ENCODE data around the gene PITPNC1.

Gene PITPNC1

GRCh38 chr17:67519801-67520251, 142.7 kb downstream of the PITPNC1 start:
- peaks cover 23% of the 10 kb centered on the region for H3K4me1 ChIP-seq (ENCODE audit: control insufficient read depth, insufficient read depth, low read length)
- 48 to 49% methylated on average over 5 of the region's 5 CpGs for WGBS, 2 experiments
- H3K36me3 ChIP-seq (ENCODE audit: control insufficient read depth, insufficient read depth, low read length): no peaks in the 10 kb centered on the region
- no peaks in the 10 kb centered on the region for H3K9me3 ChIP-seq (ENCODE audit: control insufficient read depth, low read length)
- H3K4me3 ChIP-seq (ENCODE audit: insufficient read depth, low read depth, low read length): no peak overlapping the region
- H3K27me3 ChIP-seq (ENCODE audit: control insufficient read depth, insufficient read depth, low read length, poor library complexity, severe bottlenecking): no peaks in the 10 kb centered on the region
- H3K27ac ChIP-seq (ENCODE audit: insufficient read depth, low read depth, low read length, poor library complexity, severe bottlenecking): no peak overlapping the region

GRCh38 chr17:67520252-67520906, 143.3 kb downstream of the PITPNC1 start:
- Histone ChIP-seq H3K4me3 (ENCODE audit: insufficient read depth, low read depth, low read length) (no peak overlapping the region), H3K27me3 (ENCODE audit: control insufficient read depth, insufficient read depth, low read length, poor library complexity, severe bottlenecking) (no peaks in the 10 kb centered on the region), H3K27ac (ENCODE audit: insufficient read depth, low read depth, low read length, poor library complexity, severe bottlenecking) (no peak overlapping the region), H3K9me3 (ENCODE audit: control insufficient read depth, low read length) (no peaks in the 10 kb centered on the region), H3K36me3 (ENCODE audit: control insufficient read depth, insufficient read depth, low read length) (no peaks in the 10 kb centered on the region), H3K4me1 (ENCODE audit: control insufficient read depth, insufficient read depth, low read length) (peaks cover 20% of the 10 kb centered on the region)
- whole genome bisulfite sequencing, 2 experiments: 84% methylated on average over 13 of the region's 13 CpGs

- H3K36me3 ChIP-seq (ENCODE audit: control insufficient read depth, insufficient read depth, low read length): no peaks in the 10 kb centered on the region
- H3K4me1 ChIP-seq (ENCODE audit: control insufficient read depth, insufficient read depth, low read length): peaks cover 14% of the 10 kb centered on the region
- H3K27ac ChIP-seq (ENCODE audit: insufficient read depth, low read depth, low read length, poor library complexity, severe bottlenecking): no peak overlapping the region
- H3K9me3 ChIP-seq (ENCODE audit: control insufficient read depth, low read length): no peaks in the 10 kb centered on the region
- no peak overlapping the region for H3K4me3 ChIP-seq (ENCODE audit: insufficient read depth, low read depth, low read length)
- H3K27me3 ChIP-seq (ENCODE audit: control insufficient read depth, insufficient read depth, low read length, poor library complexity, severe bottlenecking): no peaks in the 10 kb centered on the region
- WGBS, 2 experiments: 91 to 94% methylated on average over 9 to 10 of the region's 10 CpGs
Observed at GRCh38 chr17:67520916-67521774, 144.1 kb downstream of the PITPNC1 start.

- Histone ChIP-seq H3K4me3 (ENCODE audit: insufficient read depth, low read depth, low read length) (no peak overlapping the region), H3K9me3 (ENCODE audit: control insufficient read depth, low read length) (no peaks in the 10 kb centered on the region), H3K4me1 (ENCODE audit: control insufficient read depth, insufficient read depth, low read length) (peaks cover 12% of the 10 kb centered on the region), H3K36me3 (ENCODE audit: control insufficient read depth, insufficient read depth, low read length) (no peaks in the 10 kb centered on the region), H3K27ac (ENCODE audit: insufficient read depth, low read depth, low read length, poor library complexity, severe bottlenecking) (no peak overlapping the region), H3K27me3 (ENCODE audit: control insufficient read depth, insufficient read depth, low read length, poor library complexity, severe bottlenecking) (no peaks in the 10 kb centered on the region)
- WGBS, 2 experiments: 93 to 94% methylated on average over 9 of the region's 9 CpGs
Observed at GRCh38 chr17:67521775-67522069, 144.6 kb downstream of the PITPNC1 start.

GRCh38 chr17:67523101-67523500, 146.0 kb downstream of the PITPNC1 start:
- Histone ChIP-seq H3K4me1 (ENCODE audit: control insufficient read depth, insufficient read depth, low read length) (peaks cover 12% of the 10 kb centered on the region), H3K27me3 (ENCODE audit: control insufficient read depth, insufficient read depth, low read length, poor library complexity, severe bottlenecking) (no peaks in the 10 kb centered on the region), H3K36me3 (ENCODE audit: control insufficient read depth, insufficient read depth, low read length) (no peaks in the 10 kb centered on the region), H3K9me3 (ENCODE audit: control insufficient read depth, low read length) (no peaks in the 10 kb centered on the region), H3K27ac (ENCODE audit: insufficient read depth, low read depth, low read length, poor library complexity, severe bottlenecking) (no peak overlapping the region), H3K4me3 (ENCODE audit: insufficient read depth, low read depth, low read length) (no peak overlapping the region)
- 90 to 93% methylated on average over 5 of the region's 5 CpGs for WGBS, 2 experiments

GRCh38 chr17:67525239-67526135, 148.4 kb downstream of the PITPNC1 start:
- 90 to 91% methylated on average over 14 of the region's 14 CpGs for WGBS, 2 experiments

GRCh38 chr17:67526700-67527099, 149.6 kb downstream of the PITPNC1 start:
- no peaks in the 10 kb centered on the region for H3K9me3 ChIP-seq (ENCODE audit: control insufficient read depth, low read length)
- peaks cover 11% of the 10 kb centered on the region for H3K4me1 ChIP-seq (ENCODE audit: control insufficient read depth, insufficient read depth, low read length)
- H3K4me3 ChIP-seq (ENCODE audit: insufficient read depth, low read depth, low read length): no peak overlapping the region
- H3K27me3 ChIP-seq (ENCODE audit: control insufficient read depth, insufficient read depth, low read length, poor library complexity, severe bottlenecking): no peaks in the 10 kb centered on the region
- no peaks in the 10 kb centered on the region for H3K36me3 ChIP-seq (ENCODE audit: control insufficient read depth, insufficient read depth, low read length)
- no peak overlapping the region for H3K27ac ChIP-seq (ENCODE audit: insufficient read depth, low read depth, low read length, poor library complexity, severe bottlenecking)
- 93% methylated on average over 4 of the region's 4 CpGs for WGBS, 2 experiments

More at GRCh38 chr17:67525239-67526135, 148.4 kb downstream of the PITPNC1 start:
- Histone ChIP-seq H3K27me3 (ENCODE audit: control insufficient read depth, insufficient read depth, low read length, poor library complexity, severe bottlenecking) (no peaks in the 10 kb centered on the region), H3K27ac (ENCODE audit: insufficient read depth, low read depth, low read length, poor library complexity, severe bottlenecking) (no peak overlapping the region), H3K4me3 (ENCODE audit: insufficient read depth, low read depth, low read length) (no peak overlapping the region), H3K9me3 (ENCODE audit: control insufficient read depth, low read length) (no peaks in the 10 kb centered on the region), H3K4me1 (ENCODE audit: control insufficient read depth, insufficient read depth, low read length) (peaks cover 12% of the 10 kb centered on the region), H3K36me3 (ENCODE audit: control insufficient read depth, insufficient read depth, low read length) (no peaks in the 10 kb centered on the region)

- H3K27ac ChIP-seq (ENCODE audit: insufficient read depth, low read depth, low read length, poor library complexity, severe bottlenecking): peak overlapping the region; percentile 23
- peaks cover 15% of the 10 kb centered on the region for H3K4me1 ChIP-seq (ENCODE audit: control insufficient read depth, insufficient read depth, low read length)
- H3K27me3 ChIP-seq (ENCODE audit: control insufficient read depth, insufficient read depth, low read length, poor library complexity, severe bottlenecking): no peaks in the 10 kb centered on the region
- H3K4me3 ChIP-seq (ENCODE audit: insufficient read depth, low read depth, low read length): no peak overlapping the region
- H3K36me3 ChIP-seq (ENCODE audit: control insufficient read depth, insufficient read depth, low read length): no peaks in the 10 kb centered on the region
- 19 to 22% methylated on average over 22 of the region's 22 CpGs for WGBS, 2 experiments
- no peaks in the 10 kb centered on the region for H3K9me3 ChIP-seq (ENCODE audit: control insufficient read depth, low read length)
Observed at GRCh38 chr17:67528751-67529436, 151.8 kb downstream of the PITPNC1 start.

GRCh38 chr17:67531291-67531690, 154.2 kb downstream of the PITPNC1 start:
- H3K9me3 ChIP-seq (ENCODE audit: control insufficient read depth, low read length): no peaks in the 10 kb centered on the region
- H3K4me3 ChIP-seq (ENCODE audit: insufficient read depth, low read depth, low read length): no peak overlapping the region
- peaks cover 15% of the 10 kb centered on the region for H3K4me1 ChIP-seq (ENCODE audit: control insufficient read depth, insufficient read depth, low read length)
- H3K27ac ChIP-seq (ENCODE audit: insufficient read depth, low read depth, low read length, poor library complexity, severe bottlenecking): no peak overlapping the region
- 73 to 74% methylated on average over 12 of the region's 12 CpGs for WGBS, 2 experiments
- H3K27me3 ChIP-seq (ENCODE audit: control insufficient read depth, insufficient read depth, low read length, poor library complexity, severe bottlenecking): no peaks in the 10 kb centered on the region
- no peaks in the 10 kb centered on the region for H3K36me3 ChIP-seq (ENCODE audit: control insufficient read depth, insufficient read depth, low read length)
